Measurements from ENCODE around the gene TRIP6.
A peak's percentile ranks its signal among the peaks of the same experiment; 100 is the strongest.
"Not testable (repeated sequence)": the region's sequence is repeated elsewhere in the genome, so short reads cannot be mapped to it uniquely, and the experiment has no call there.

The TRIP6 gene

DNA sequence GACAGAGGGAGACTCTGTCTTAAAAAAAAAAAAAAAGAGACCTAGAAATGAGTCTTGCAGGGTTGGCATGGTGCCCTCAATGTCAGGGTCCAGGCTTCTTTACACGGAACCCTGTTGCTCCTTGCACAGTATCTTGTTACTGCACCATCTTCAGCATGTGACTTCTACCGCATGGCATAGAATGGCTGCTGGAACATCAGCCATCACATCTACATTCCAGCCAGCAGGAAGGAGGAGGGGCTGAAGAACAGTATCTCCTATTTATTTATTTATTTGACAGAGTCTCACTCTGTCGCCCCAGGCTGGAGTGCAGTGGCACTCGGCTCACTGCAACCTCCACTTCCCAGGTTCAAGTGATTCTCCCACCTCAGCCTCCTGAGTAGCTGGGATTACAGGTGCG lies 32.2 kb downstream of the TRIP6 start:
- no peak overlapping the region for H3K9ac ChIP-seq
- no peak overlapping the region for H3K27ac ChIP-seq
- no peak overlapping the region for H3K4me2 ChIP-seq (ENCODE audit: low read length)
- no peaks in the 10 kb centered on the region for H3K27me3 ChIP-seq (ENCODE audit: control insufficient read depth, insufficient read depth, low read length)
- TF ChIP-seq, protein P1, sequence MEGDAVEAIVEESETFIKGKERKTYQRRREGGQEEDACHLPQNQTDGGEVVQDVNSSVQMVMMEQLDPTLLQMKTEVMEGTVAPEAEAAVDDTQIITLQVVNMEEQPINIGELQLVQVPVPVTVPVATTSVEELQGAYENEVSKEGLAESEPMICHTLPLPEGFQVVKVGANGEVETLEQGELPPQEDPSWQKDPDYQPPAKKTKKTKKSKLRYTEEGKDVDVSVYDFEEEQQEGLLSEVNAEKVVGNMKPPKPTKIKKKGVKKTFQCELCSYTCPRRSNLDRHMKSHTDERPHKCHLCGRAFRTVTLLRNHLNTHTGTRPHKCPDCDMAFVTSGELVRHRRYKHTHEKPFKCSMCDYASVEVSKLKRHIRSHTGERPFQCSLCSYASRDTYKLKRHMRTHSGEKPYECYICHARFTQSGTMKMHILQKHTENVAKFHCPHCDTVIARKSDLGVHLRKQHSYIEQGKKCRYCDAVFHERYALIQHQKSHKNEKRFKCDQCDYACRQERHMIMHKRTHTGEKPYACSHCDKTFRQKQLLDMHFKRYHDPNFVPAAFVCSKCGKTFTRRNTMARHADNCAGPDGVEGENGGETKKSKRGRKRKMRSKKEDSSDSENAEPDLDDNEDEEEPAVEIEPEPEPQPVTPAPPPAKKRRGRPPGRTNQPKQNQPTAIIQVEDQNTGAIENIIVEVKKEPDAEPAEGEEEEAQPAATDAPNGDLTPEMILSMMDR (IDR thresholded peaks at IDR 0.05) = no peak
- no peaks in the 10 kb centered on the region for H3K79me2 ChIP-seq
- H3K36me3 ChIP-seq (ENCODE audit: control insufficient read depth, insufficient read depth, low read length) = no peaks in the 10 kb centered on the region
- H3K4me3 ChIP-seq (ENCODE audit: low read depth, low read length) = no peak overlapping the region
- H3K4me1 ChIP-seq = peaks cover 13% of the 10 kb centered on the region
- H2AFZ ChIP-seq = no peak overlapping the region
- H3K9me3 ChIP-seq (ENCODE audit: control insufficient read depth, low read length) = no peaks in the 10 kb centered on the region

DNA sequence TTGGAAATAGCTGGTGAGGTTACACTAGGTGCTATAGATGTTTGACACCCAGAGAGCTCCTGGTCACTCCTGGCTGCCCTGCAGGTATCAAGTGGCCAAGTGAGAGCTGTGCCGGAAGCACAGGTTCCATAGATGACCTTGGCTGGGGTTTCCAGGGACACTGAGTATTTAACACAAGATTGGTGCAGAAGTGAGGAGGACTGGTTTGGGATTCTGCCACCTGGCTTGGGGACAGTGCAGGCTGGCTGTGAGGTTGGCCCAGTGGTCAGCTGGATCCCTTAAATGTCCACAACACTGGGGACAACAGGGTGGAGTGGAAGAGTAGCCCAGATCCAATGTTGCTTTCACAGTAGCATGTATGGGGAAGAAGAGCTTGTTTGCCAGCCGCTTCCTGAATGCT lies 33.8 kb downstream of the TRIP6 start:
- Histone ChIP-seq H3K4me2 (ENCODE audit: low read length) (no peak overlapping the region), H3K79me2 (no peaks in the 10 kb centered on the region), H2AFZ (peak overlapping the region; percentile 34), H3K36me3 (ENCODE audit: control insufficient read depth, insufficient read depth, low read length) (no peaks in the 10 kb centered on the region), H3K4me3 (ENCODE audit: low read depth, low read length) (no peak overlapping the region), H3K9ac (no peak overlapping the region), H3K4me1 (peaks cover 12% of the 10 kb centered on the region), H3K9me3 (ENCODE audit: control insufficient read depth, low read length) (no peaks in the 10 kb centered on the region), H3K27ac (no peak overlapping the region), H3K27me3 (ENCODE audit: control insufficient read depth, insufficient read depth, low read length) (no peaks in the 10 kb centered on the region)
- TF ChIP-seq, protein P1 (IDR thresholded peaks at IDR 0.05) = no peak

DNA sequence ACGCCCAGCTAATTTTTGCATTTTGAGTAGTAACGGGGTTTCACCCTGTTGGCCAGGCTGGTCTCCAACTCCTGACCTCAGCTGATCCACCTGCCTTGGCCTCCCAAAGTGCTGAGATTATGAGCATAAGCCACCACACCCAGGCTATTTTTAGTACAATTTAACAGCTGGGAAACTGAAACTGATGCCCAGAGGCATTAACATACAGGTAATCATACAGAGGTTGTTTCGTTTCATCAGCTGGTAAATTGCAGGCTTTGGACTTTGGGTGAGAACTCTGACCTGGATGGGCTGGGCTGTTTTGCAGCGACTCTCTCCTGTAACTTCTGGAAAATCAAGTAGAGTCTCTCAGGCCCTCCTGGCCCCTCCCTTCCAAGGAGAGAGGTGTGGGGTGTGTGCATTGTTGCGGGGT lies 34.7 kb downstream of the TRIP6 start:
- Histone ChIP-seq H3K4me3 (ENCODE audit: low read depth, low read length) (no peak overlapping the region), H3K4me1 (peaks cover 10% of the 10 kb centered on the region), H3K27me3 (ENCODE audit: control insufficient read depth, insufficient read depth, low read length) (no peaks in the 10 kb centered on the region), H3K4me2 (ENCODE audit: low read length) (no peak overlapping the region), H2AFZ (no peak overlapping the region), H3K79me2 (no peaks in the 10 kb centered on the region), H3K9ac (no peak overlapping the region), H3K27ac (no peak overlapping the region), H3K9me3 (ENCODE audit: control insufficient read depth, low read length) (no peaks in the 10 kb centered on the region), H3K36me3 (ENCODE audit: control insufficient read depth, insufficient read depth, low read length) (no peaks in the 10 kb centered on the region)
- TF ChIP-seq, protein P1 (IDR thresholded peaks at IDR 0.05) = no peak

DNA sequence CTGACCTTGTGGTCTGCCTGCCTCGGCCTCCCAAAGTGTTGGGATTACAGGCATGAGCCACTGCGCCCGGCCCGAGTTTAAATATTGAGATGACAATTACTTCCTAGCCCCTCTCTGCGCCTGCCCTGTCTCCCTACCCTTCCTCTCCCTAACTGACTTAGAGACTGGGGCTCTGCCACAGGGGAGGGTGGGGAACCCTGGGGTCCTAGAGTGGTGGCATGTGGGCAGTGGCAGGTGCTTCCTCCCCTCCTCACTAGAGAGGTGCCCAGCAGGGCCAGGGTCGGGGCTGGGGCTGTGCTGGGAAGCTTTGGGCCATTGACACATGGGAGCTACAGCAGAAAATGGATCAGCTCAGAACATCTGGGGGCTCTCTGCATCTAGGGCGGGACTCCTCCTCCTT lies 35.5 kb downstream of the TRIP6 start:
- Histone ChIP-seq H3K79me2 (no peaks in the 10 kb centered on the region), H3K27me3 (ENCODE audit: control insufficient read depth, insufficient read depth, low read length) (no peaks in the 10 kb centered on the region), H3K9ac (no peak overlapping the region), H3K36me3 (ENCODE audit: control insufficient read depth, insufficient read depth, low read length) (no peaks in the 10 kb centered on the region), H3K4me3 (ENCODE audit: low read depth, low read length) (no peak overlapping the region), H3K4me1 (peaks cover 5% of the 10 kb centered on the region), H3K27ac (no peak overlapping the region), H3K9me3 (ENCODE audit: control insufficient read depth, low read length) (no peaks in the 10 kb centered on the region), H3K4me2 (ENCODE audit: low read length) (no peak overlapping the region), H2AFZ (no peak overlapping the region)
- TF ChIP-seq, protein P1 (IDR thresholded peaks at IDR 0.05) = no peak

DNA sequence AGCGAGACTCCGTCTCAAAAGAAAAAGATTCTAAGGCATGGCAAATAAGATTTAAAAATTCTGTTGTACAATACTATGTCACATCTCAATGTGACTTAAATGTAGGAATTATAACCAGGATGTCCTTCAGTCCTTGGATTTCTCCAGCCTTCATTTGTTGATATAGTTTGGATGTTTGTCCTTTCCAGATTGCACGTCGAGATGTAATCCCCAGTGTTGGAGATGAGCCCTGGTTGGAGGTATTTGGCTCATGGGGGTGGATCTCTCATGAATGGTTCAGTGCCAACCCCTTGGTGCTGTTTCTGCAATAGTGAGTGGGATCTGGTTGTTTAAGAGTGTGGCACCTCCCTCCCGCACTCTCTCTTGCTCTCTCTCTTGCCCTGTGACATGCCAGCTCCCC lies 41.3 kb downstream of the TRIP6 start:
- Histone ChIP-seq H3K9me3 (ENCODE audit: control insufficient read depth, low read length) (no peaks in the 10 kb centered on the region), H3K4me2 (ENCODE audit: low read length) (no peak overlapping the region), H3K79me2 (no peaks in the 10 kb centered on the region), H3K36me3 (ENCODE audit: control insufficient read depth, insufficient read depth, low read length) (no peaks in the 10 kb centered on the region), H3K27me3 (ENCODE audit: control insufficient read depth, insufficient read depth, low read length) (no peaks in the 10 kb centered on the region), H3K27ac (no peak overlapping the region), H3K4me3 (ENCODE audit: low read depth, low read length) (no peak overlapping the region), H3K9ac (no peak overlapping the region), H2AFZ (no peak overlapping the region), H3K4me1 (no peaks in the 10 kb centered on the region)
- TF ChIP-seq, protein P1 (IDR thresholded peaks at IDR 0.05) = no peak

DNA sequence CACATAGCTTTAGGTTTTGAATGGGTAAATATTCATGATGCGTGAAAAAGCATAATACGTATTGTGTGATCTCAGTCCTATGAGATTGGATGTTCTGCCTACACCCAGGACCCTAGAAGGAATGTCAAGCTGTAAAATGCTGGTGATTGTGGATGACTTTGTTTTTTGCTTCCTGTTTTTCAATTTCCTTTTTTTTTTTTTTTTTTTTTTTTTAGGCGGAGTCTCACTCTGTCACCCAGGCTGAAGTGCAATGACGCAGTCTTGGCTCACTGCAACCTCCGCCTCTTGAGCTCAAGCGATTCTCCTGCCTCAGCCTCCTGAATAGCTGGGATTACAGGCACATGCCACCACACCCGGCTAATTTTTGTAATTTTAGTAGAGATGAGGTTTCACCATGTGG lies 43.3 kb downstream of the TRIP6 start:
- H3K27ac ChIP-seq; H2AFZ ChIP-seq; H3K4me3 ChIP-seq (ENCODE audit: low read depth, low read length); H3K9me3 ChIP-seq (ENCODE audit: control insufficient read depth, low read length); H3K27me3 ChIP-seq (ENCODE audit: control insufficient read depth, insufficient read depth, low read length); H3K4me1 ChIP-seq; H3K9ac ChIP-seq; H3K79me2 ChIP-seq; H3K4me2 ChIP-seq (ENCODE audit: low read length); H3K36me3 ChIP-seq (ENCODE audit: control insufficient read depth, insufficient read depth, low read length): not testable (repeated sequence)

Measured in parathyroid adenoma (tissue), 2 donors.